ENCODE measurements around the gene MAPRE3.

The MAPRE3 gene

DNA sequence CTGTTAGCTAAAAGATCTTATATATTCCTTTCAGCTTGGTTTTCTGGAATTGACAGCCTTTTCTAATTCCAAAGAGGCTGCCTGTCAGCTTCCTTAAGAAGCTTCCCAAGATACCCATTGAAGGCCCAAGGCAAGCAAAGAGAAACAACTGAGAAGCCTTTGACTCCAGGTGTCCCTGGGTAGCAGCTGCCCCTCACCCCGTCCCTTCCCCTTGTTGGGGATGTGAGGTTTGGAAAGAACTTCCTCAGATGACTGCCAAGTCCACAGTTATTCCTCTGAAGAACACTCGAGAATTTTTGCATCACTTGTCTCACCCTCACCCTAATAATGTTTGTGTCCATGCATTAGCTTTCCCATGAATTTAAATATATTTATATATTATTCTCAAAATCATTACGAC, 13.3 kb downstream of the MAPRE3 start:
- TF ChIP-seq, protein P1, sequence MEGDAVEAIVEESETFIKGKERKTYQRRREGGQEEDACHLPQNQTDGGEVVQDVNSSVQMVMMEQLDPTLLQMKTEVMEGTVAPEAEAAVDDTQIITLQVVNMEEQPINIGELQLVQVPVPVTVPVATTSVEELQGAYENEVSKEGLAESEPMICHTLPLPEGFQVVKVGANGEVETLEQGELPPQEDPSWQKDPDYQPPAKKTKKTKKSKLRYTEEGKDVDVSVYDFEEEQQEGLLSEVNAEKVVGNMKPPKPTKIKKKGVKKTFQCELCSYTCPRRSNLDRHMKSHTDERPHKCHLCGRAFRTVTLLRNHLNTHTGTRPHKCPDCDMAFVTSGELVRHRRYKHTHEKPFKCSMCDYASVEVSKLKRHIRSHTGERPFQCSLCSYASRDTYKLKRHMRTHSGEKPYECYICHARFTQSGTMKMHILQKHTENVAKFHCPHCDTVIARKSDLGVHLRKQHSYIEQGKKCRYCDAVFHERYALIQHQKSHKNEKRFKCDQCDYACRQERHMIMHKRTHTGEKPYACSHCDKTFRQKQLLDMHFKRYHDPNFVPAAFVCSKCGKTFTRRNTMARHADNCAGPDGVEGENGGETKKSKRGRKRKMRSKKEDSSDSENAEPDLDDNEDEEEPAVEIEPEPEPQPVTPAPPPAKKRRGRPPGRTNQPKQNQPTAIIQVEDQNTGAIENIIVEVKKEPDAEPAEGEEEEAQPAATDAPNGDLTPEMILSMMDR (IDR thresholded peaks at IDR 0.05; ENCODE audit: low read depth, low read length): no peak
- no peak overlapping the region for H3K4me3 ChIP-seq (ENCODE audit: low read depth, low read length)

DNA sequence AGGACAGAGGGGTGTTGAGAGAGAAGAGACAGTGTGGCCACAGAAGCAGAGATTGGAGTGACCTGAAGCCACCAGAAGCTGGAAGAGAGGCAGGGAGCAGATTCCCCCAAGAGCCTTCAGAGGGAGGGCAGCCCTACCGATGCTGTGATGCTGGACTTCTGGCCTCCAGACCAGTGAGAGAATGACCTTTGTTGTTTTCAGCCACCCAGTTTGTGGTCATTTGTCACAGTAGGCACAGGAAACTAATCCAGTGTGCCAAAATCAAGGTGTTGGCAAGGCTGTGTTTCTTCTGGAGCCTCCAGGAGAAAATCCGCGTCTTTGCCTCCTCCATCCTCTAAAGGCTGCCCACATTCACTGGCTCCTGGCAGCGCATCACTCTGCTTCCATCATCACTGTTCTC, 15.4 kb downstream of the MAPRE3 start:
- no peak overlapping the region for H3K4me3 ChIP-seq (ENCODE audit: low read depth, low read length)
- TF ChIP-seq, protein P1 (IDR thresholded peaks at IDR 0.05; ENCODE audit: low read depth, low read length): no peak

DNA sequence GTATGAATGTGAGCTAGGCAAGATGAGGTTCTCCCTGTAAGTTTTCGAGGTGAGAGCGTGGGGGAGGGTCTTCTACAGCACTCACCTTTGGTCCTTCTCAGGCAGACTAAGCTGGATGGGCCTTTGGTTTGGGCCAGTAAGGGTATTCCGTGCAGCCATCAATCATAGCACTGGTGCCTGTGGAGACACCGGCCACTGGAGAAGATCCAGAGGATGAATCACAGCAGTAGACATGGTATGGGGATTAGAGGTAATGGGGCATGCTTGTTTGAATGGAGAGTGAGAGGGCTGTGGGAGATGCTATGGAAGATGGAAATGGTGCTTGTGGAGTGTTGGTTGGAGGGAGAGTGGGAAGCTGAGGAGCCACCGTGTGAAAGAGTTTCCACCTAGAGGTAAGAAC, 16.1 kb downstream of the MAPRE3 start:
- TF ChIP-seq, protein P1 (IDR thresholded peaks at IDR 0.05; ENCODE audit: low read depth, low read length): no peak
- no peak overlapping the region for H3K4me3 ChIP-seq (ENCODE audit: low read depth, low read length)

DNA sequence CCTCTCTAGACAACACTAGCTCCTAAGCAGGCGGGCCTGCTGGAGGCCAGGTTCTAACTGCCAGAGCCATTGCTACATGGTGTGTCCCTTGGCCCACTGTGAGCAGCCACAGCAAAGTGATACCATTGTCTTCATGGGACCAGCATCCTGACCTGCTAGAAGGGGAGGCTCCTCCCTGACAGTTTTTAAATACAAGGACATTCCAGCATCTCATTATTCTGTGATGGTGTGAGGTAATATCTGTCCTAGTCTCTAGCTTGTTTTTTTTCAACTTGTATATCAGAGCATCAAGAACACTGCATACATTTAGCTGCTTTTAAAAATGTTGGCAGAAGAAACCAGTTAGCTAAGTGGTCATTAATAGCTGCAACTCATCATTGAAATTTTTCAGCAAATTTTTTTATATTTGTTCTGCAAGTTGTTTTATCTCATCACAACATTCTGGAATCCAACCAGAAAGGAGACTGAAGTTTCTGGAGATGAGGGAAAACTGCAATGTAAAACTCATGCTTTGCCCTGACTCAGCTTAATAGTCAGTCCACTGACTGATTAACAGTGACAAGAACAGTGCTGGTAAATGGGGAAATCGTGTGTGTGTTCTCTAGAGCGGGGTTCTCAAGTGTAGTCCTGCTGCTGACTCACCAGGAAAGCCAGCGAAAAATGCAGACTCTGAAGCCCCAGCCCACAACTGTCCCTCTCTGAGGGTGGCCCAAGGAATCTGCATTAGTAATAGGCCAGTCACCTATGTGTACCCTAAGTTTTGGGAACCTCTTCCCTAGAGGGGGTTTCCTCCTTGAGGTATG, 17.8 kb downstream of the MAPRE3 start:
- TF ChIP-seq, protein P1 (IDR thresholded peaks at IDR 0.05; ENCODE audit: low read depth, low read length): no peak

DNA sequence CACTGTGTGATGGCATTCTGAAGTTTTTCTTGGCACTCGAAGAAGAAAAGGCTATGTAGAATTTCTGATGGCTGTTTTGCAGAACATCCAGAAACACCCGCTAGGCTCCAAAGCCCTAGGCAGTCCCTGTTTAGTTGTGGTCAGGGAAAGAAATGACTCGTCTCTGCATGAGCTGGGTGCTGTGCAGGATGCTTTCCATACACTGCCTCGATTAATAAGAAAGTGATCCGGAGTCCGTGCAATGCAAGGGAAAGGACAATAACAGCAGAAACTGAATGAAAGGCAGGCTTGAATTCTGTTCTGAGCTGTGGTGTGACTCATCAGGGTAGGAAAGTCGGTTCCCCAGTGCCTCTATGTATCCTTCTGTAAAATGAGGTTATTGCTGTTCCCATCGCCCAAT, 18.7 kb downstream of the MAPRE3 start:
- TF ChIP-seq, protein P1 (IDR thresholded peaks at IDR 0.05; ENCODE audit: low read depth, low read length): no peak
- no peak overlapping the region for H3K4me3 ChIP-seq (ENCODE audit: low read depth, low read length)

More for the DNA sequence above, 17.8 kb downstream of the MAPRE3 start:
- H3K4me3 ChIP-seq (ENCODE audit: low read depth, low read length): no peak overlapping the region

DNA sequence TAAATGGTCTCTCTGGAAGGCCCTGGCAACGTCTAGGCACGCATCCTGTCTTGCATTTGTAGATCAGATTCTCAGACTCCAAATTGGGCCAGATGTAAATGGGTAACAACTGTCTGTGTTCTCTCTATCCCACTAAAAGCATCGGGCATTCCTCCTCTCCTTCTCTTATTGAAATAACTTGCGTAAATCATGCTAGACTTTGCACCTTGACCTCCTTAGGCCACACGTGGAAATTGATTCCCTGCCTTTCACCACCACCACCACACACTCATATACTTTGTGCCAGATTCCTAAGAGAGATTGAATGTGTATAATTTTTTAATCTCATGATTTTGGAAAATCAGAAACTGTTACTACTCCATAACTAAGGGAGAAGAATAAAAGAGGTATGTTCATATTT, 21.3 kb downstream of the MAPRE3 start:
- TF ChIP-seq, protein P1 (IDR thresholded peaks at IDR 0.05; ENCODE audit: low read depth, low read length): no peak
- no peak overlapping the region for H3K4me3 ChIP-seq (ENCODE audit: low read depth, low read length)

DNA sequence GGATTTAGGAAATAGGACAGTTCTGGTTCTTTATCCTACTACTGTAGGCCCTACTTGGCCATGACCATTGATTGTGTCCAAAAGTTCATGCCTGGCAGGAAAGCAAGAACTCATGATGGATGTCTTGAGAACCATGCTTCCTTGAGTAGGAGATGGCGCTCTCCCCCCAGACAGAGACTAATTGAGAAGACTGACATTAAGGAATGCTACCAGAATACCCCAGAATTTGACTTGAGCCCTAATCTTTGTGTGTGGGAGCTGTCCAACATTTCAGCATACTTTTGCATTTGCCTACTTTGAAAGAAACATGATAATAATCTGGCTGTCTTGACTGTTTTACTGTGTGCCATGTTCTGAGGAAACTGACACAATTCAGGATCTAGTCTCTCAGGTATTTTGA, 23.3 kb downstream of the MAPRE3 start:
- H3K4me3 ChIP-seq (ENCODE audit: low read depth, low read length): no peak overlapping the region
- TF ChIP-seq, protein P1 (IDR thresholded peaks at IDR 0.05; ENCODE audit: low read depth, low read length): no peak

All from WI38 (cell line).